ENCODE results near the gene OR14C36.

Gene OR14C36

DNA sequence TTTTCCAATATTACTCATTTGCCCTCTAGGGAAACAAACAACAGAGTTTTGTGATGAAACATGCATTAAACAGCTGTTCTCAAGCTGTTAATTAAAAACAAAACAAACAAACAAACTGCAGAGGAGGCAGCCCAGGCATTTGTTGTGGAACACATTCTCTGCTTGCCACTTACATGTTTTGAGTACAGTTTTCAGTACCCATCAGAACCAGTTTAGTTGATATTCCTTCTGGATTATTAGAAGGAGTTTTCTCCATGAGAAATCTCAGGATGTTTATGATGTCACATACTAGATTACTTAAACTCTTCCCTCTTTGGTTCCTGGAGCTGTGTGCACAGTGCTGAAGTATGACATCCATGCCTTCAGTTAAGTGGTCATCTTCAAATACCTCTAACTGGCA, 26.9 kb downstream of the OR14C36 start, which contains the start of gene OR2T6:
OR2T6 (plus strand) TSS at position 301 of the 400 bp plus-strand sequence. CDS start 11,863 bp downstream, outside the sequence.
- Histone ChIP-seq H3K4me3 (IDR thresholded peaks at IDR 0.05; ENCODE audit: insufficient read depth, low read depth, low read length) (no peak within 1 kb of the TSS), H4K20me1 (ENCODE audit: insufficient read depth) (no peaks in the 10 kb centered on the region)
- TF ChIP-seq, protein P1, sequence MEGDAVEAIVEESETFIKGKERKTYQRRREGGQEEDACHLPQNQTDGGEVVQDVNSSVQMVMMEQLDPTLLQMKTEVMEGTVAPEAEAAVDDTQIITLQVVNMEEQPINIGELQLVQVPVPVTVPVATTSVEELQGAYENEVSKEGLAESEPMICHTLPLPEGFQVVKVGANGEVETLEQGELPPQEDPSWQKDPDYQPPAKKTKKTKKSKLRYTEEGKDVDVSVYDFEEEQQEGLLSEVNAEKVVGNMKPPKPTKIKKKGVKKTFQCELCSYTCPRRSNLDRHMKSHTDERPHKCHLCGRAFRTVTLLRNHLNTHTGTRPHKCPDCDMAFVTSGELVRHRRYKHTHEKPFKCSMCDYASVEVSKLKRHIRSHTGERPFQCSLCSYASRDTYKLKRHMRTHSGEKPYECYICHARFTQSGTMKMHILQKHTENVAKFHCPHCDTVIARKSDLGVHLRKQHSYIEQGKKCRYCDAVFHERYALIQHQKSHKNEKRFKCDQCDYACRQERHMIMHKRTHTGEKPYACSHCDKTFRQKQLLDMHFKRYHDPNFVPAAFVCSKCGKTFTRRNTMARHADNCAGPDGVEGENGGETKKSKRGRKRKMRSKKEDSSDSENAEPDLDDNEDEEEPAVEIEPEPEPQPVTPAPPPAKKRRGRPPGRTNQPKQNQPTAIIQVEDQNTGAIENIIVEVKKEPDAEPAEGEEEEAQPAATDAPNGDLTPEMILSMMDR (conservative IDR thresholded peaks at IDR 0.05; ENCODE audit: low read depth, low read length) = no peak

DNA sequence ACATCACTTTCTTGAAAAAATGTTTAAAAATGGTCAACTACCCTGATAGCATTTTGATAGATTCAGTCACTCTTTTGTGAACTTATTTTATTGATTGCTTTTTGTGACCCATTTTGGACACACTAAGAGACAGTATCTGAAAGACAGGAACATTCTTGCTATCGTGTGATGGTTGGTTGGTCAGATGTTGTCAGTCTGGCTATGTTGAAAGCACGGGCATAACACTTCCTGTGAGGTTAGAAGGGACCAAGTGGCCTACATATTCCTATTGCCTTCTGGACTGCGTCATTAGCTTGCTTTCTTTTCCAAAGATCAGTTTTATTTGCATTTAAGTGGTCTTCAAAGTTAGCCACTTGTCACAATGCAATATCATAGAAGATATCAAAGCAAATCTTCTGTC, 28.3 kb downstream of the OR14C36 start:
- Histone ChIP-seq H3K79me2 (ENCODE audit: insufficient read depth, low read depth) (no peaks in the 10 kb centered on the region), H3K27ac (no peak overlapping the region), H3K36me3 (ENCODE audit: insufficient read depth) (no peaks in the 10 kb centered on the region), H4K20me1 (ENCODE audit: insufficient read depth) (no peaks in the 10 kb centered on the region), H2AFZ (ENCODE audit: low read depth) (no peak overlapping the region), H3K27me3 (ENCODE audit: insufficient read depth, low read depth) (no peaks in the 10 kb centered on the region), H3K4me2 (no peak overlapping the region), H3K4me3 (IDR thresholded peaks at IDR 0.05; ENCODE audit: insufficient read depth, low read depth, low read length) (no peak overlapping the region), H3K4me1 (ENCODE audit: low read depth, poor library complexity, severe bottlenecking) (no peaks in the 10 kb centered on the region), H3K9ac (no peak overlapping the region)
- TF ChIP-seq, protein P1 (conservative IDR thresholded peaks at IDR 0.05; ENCODE audit: low read depth, low read length) = no peak

More for the DNA sequence above, 26.9 kb downstream of the OR14C36 start, which contains the start of gene OR2T6:
- Histone ChIP-seq H3K27ac (no peak within 1 kb of the TSS), H3K27me3 (ENCODE audit: insufficient read depth, low read depth) (no peaks in the 10 kb centered on the region), H3K4me1 (ENCODE audit: low read depth, poor library complexity, severe bottlenecking) (no peaks in the 10 kb centered on the region), H3K4me2 (no peak within 1 kb of the TSS), H3K79me2 (ENCODE audit: insufficient read depth, low read depth) (no peaks in the 10 kb centered on the region), H3K9ac (no peak within 1 kb of the TSS), H2AFZ (ENCODE audit: low read depth) (no peak within 1 kb of the TSS), H3K36me3 (ENCODE audit: insufficient read depth) (no peaks in the 10 kb centered on the region)

DNA sequence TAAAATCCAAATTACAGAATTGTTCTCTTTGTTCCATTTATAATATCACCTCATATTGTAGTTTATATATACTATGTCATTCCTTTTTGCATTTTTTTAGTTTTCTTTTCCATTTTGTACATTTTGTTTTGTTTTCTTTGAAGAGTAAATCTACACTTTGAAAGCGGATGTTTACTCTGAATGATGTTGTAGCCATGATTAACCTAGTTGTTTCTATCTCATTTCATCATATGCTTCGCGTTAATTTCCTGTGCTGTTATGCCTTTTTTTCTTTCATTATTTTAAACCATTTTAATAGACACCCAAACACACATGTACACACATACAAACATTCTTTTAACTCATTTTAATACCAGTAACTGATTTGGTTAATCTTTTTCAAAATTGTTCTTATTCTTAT, 32.3 kb downstream of the OR14C36 start:
- Histone ChIP-seq H2AFZ (ENCODE audit: low read depth) (no peak overlapping the region), H3K27me3 (ENCODE audit: insufficient read depth, low read depth) (no peaks in the 10 kb centered on the region), H3K4me1 (ENCODE audit: low read depth, poor library complexity, severe bottlenecking) (no peaks in the 10 kb centered on the region), H3K4me2 (no peak overlapping the region), H3K36me3 (ENCODE audit: insufficient read depth) (no peaks in the 10 kb centered on the region), H3K27ac (no peak overlapping the region), H3K79me2 (ENCODE audit: insufficient read depth, low read depth) (no peaks in the 10 kb centered on the region), H3K4me3 (IDR thresholded peaks at IDR 0.05; ENCODE audit: insufficient read depth, low read depth, low read length) (no peak overlapping the region), H3K9ac (no peak overlapping the region), H4K20me1 (ENCODE audit: insufficient read depth) (no peaks in the 10 kb centered on the region)
- TF ChIP-seq, protein P1 (conservative IDR thresholded peaks at IDR 0.05; ENCODE audit: low read depth, low read length) = no peak

DNA sequence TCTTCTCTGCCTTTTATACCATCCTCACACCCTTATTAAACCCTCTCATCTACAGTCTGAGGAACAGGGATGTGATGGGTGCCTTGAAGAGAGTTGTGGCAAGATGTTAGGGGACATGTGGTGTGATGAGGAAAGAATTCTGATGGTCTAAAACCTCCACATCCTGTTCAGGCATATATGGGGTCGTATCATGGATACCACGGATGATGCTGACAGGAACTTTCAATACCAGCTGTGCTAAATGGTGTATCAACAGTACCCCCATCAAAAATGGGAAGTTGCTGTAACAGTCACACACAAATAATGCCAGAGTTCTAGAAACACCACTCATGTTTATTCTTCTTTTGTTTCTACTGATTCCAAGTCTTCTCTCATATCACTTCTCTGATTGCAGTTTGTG, 39.9 kb downstream of the OR14C36 start:
- no peak overlapping the region for H3K4me2 ChIP-seq
- no peaks in the 10 kb centered on the region for H3K4me1 ChIP-seq (ENCODE audit: low read depth, poor library complexity, severe bottlenecking)
- H3K27me3 ChIP-seq (ENCODE audit: insufficient read depth, low read depth) = no peaks in the 10 kb centered on the region
- H3K79me2 ChIP-seq (ENCODE audit: insufficient read depth, low read depth) = no peaks in the 10 kb centered on the region
- no peak overlapping the region for H3K9ac ChIP-seq
- H3K4me3 ChIP-seq (IDR thresholded peaks at IDR 0.05; ENCODE audit: insufficient read depth, low read depth, low read length) = no peak overlapping the region
- no peaks in the 10 kb centered on the region for H3K36me3 ChIP-seq (ENCODE audit: insufficient read depth)
- no peak overlapping the region for H2AFZ ChIP-seq (ENCODE audit: low read depth)
- no peaks in the 10 kb centered on the region for H4K20me1 ChIP-seq (ENCODE audit: insufficient read depth)
- TF ChIP-seq, protein P1 (conservative IDR thresholded peaks at IDR 0.05; ENCODE audit: low read depth, low read length) = no peak
- H3K27ac ChIP-seq = no peak overlapping the region
